ENCODE results near the gene NDUFAF3. TPM values are rescaled to one million over a fixed set of nuclear protein-coding genes. Genes with fewer than 3 reads are reported as not detected.
A peak's percentile ranks its signal among the peaks of the same experiment; 100 is the strongest.

The NDUFAF3 gene
- total and polyA plus RNA-seq, 2 donors (not counting 3 experiments of a cell fraction or from before 2014, with no cell fraction given), result 91.1 to 91.4 TPM

- H3K9ac ChIP-seq (replicated peaks; ENCODE audit: extremely low read depth, insufficient read depth, low read length), result no peak overlapping the region
- H3K27ac ChIP-seq (ENCODE audit: insufficient read depth, low read depth, low read length), result no peak overlapping the region
- H3K27me3 ChIP-seq (ENCODE audit: control insufficient read depth in 2 of 2, insufficient read depth in 2 of 2, low read length in 2 of 2), result no peaks in the 10 kb centered on the region
- H3K4me1 ChIP-seq (ENCODE audit: control insufficient read depth, extremely low read depth, insufficient read depth, low read length), result peaks cover 29% of the 10 kb centered on the region
- H3K79me2 ChIP-seq (ENCODE audit: control insufficient read depth, insufficient read depth, low read length), result peaks cover 56% of the 10 kb centered on the region
- dilution Hi-C loops (cut with MboI; ENCODE audit: extremely low pct_ligation_motif_present, low sequenced_read_pairs), result no loop called here
- TF ChIP-seq MYC (IDR thresholded peaks at IDR 0.05; ENCODE audit: low read depth, low read length) (no peak), FOS (IDR thresholded peaks at IDR 0.05; ENCODE audit: borderline replicate concordance, insufficient read depth, low read length) (no peak), POLR2A (IDR thresholded peaks at IDR 0.05; ENCODE audit: low read depth, low read length) (no peak), CTCF (IDR thresholded peaks at IDR 0.05; ENCODE audit: extremely low read depth in 1 of 2, insufficient read depth in 1 of 2, low read depth in 1 of 2, low read length in 2 of 2) (no peak), EZH2 (IDR thresholded peaks at IDR 0.05; ENCODE audit: borderline replicate concordance, low read depth, low read length, severe bottlenecking) (no peak), GATA2 (IDR thresholded peaks at IDR 0.05; ENCODE audit: insufficient read depth, insufficient read length, low read depth, low read length) (no peak), MAX (IDR thresholded peaks at IDR 0.05; ENCODE audit: insufficient read depth, insufficient read length) (no peak), POLR2AphosphoS5 (IDR thresholded peaks at IDR 0.05; ENCODE audit: insufficient read depth, low read depth, low read length) (no peak), JUN (IDR thresholded peaks at IDR 0.05; ENCODE audit: borderline replicate concordance, insufficient read depth, insufficient read length, low read depth) (no peak)
- no peaks in the 10 kb centered on the region for H3K9me3 ChIP-seq (replicated peaks; ENCODE audit: control insufficient read depth, insufficient read depth, low read length)
- BruUV-seq (replicated peaks), result TSS peak; percentile 0
- H3K36me3 ChIP-seq (ENCODE audit: control insufficient read depth in 2 of 2, extremely low read depth in 1 of 2, insufficient read depth in 2 of 2, low read length in 2 of 2), result peaks cover 13 to 27% of the 10 kb centered on the region in 2 experiments
- H3K4me2 ChIP-seq (ENCODE audit: insufficient read depth, low read length), result no peak overlapping the region
- no peak for DNase-seq (ENCODE audit: low read depth, low spot score)
- CTCF ChIA-PET, result interaction anchor here (0.5 kb wide), 1 partner anchor 166 kb away, joined by 3 read pairs; no protein-coding TSS in a partner anchor
- POLR2A ChIA-PET, result interaction anchor here (2.4 kb wide), 1 partner anchor 17 kb away, joined by 10 read pairs; the partner anchor contains the start of gene WDR6
- FAIRE-seq, result no peak
- intact Hi-C loops (cut with micrococcal nuclease), result no loop called here
- H3K9me1 ChIP-seq (replicated peaks; ENCODE audit: control insufficient read depth, extremely low read depth, insufficient read depth, low read length), result no peaks in the 10 kb centered on the region
- no peaks in the 10 kb centered on the region for H4K20me1 ChIP-seq (replicated peaks; ENCODE audit: control insufficient read depth, extremely low read depth, insufficient read depth, low read length)
- no peak overlapping the region for H3K4me3 ChIP-seq (replicated peaks in 1 of 3; ENCODE audit: insufficient read depth in 1 of 3, low read depth in 1 of 3, low read length in 3 of 3)
- H2AFZ ChIP-seq (ENCODE audit: low read depth, low read length), result no peak overlapping the region
These were observed 2.5 kb downstream of the NDUFAF3 start for GRCh38 chr3:49024449-49024848.
